H9 (cell line): ENCODE data around the gene PCNX3. TPM values are rescaled to one million over a fixed set of nuclear protein-coding genes. Genes with fewer than 3 reads are reported as not detected.

ENCODE experiments used
- DNase-seq: peaks from one replicate; pipeline ENCODE4 v3.0.0-alpha.2; 2017
- H2AFZ ChIP-seq: one replicate; pipeline ENCODE4 v1.6.1; 2013; ENCODE audit warnings: mild to moderate bottlenecking, low read length, control low read depth, moderate library complexity
- H2AK5ac ChIP-seq: 2 replicates; pipeline ENCODE4 v1.6.1; 2013; ENCODE audit warnings: low read length, control low read depth, mixed read lengths; ENCODE audit not compliant: insufficient read length
- H2BK120ac ChIP-seq: one replicate; pipeline ENCODE4 v1.6.1; 2013; ENCODE audit warnings: low read depth, mild to moderate bottlenecking, low read length, control low read depth, inconsistent platforms; ENCODE audit not compliant: poor library complexity, severe bottlenecking
- H2BK12ac ChIP-seq: 2 replicates; pipeline ENCODE4 v1.6.1; 2013; ENCODE audit warnings: low read length, control low read depth, mixed read lengths, low read depth; ENCODE audit not compliant: insufficient read length
- H2BK15ac ChIP-seq: 2 replicates; pipeline ENCODE4 v1.6.1; 2013; ENCODE audit warnings: low read depth, low read length, control low read depth
- H2BK20ac ChIP-seq: one replicate; pipeline ENCODE4 v1.6.1; 2013; ENCODE audit warnings: low read depth, mild to moderate bottlenecking, low read length, control low read depth, inconsistent platforms; ENCODE audit not compliant: poor library complexity, severe bottlenecking
- H2BK5ac ChIP-seq: 2 replicates; pipeline ENCODE4 v1.6.1; 2013; ENCODE audit warnings: low read length, control low read depth, mixed read lengths; ENCODE audit not compliant: insufficient read length
- H3K14ac ChIP-seq: 2 replicates; pipeline ENCODE4 v1.6.1; 2013; ENCODE audit warnings: low read length, control low read depth; ENCODE audit not compliant: insufficient read depth
- H3K18ac ChIP-seq: 2 replicates; pipeline ENCODE4 v1.6.1; 2013; ENCODE audit warnings: low read depth, mild to moderate bottlenecking, mixed read lengths, low read length, control low read depth; ENCODE audit not compliant: insufficient read length
- H3K23ac ChIP-seq: 2 replicates; pipeline ENCODE4 v1.6.1; 2013; ENCODE audit warnings: low read length, control low read depth, mixed read lengths, low read depth; ENCODE audit not compliant: insufficient read length
- H3K23me2 ChIP-seq: 2 replicates; pipeline ENCODE4 v1.6.1; 2013; ENCODE audit warnings: low read depth, mild to moderate bottlenecking, mixed read lengths, low read length, control low read depth; ENCODE audit not compliant: insufficient read length, poor library complexity, severe bottlenecking
- H3K27ac ChIP-seq: 2 replicates; pipeline ENCODE4 v1.5.1; 2013; ENCODE audit warnings: low read length, control low read depth, mixed read lengths, low read depth; ENCODE audit not compliant: insufficient read length
- H3K27me3 ChIP-seq: 2 replicates; pipeline ENCODE4 v1.6.1; 2013; ENCODE audit warnings: low read length, control low read depth, inconsistent platforms; ENCODE audit not compliant: insufficient read depth
- H3K4ac ChIP-seq: 2 replicates; pipeline ENCODE4 v1.6.1; 2013; ENCODE audit warnings: low read depth, mild to moderate bottlenecking, control low read depth, inconsistent platforms, low read length, moderate library complexity
- H3K4me1 ChIP-seq: 2 replicates; pipeline ENCODE4 v1.6.1; 2013; ENCODE audit warnings: low read length, control low read depth, inconsistent platforms; ENCODE audit not compliant: insufficient read depth
- H3K4me2 ChIP-seq: 2 replicates; pipeline ENCODE4 v1.6.1; 2013; ENCODE audit warnings: low read length, control low read depth, mixed read lengths; ENCODE audit not compliant: insufficient read length, insufficient read depth
- H3K56ac ChIP-seq: 2 replicates; pipeline ENCODE4 v1.6.1; 2013; ENCODE audit warnings: low read depth, mild to moderate bottlenecking, mixed read lengths, low read length, control low read depth; ENCODE audit not compliant: insufficient read length
- H3K79me1 ChIP-seq: 2 replicates; pipeline ENCODE4 v1.6.1; 2013; ENCODE audit warnings: low read depth, mild to moderate bottlenecking, moderate library complexity, low read length, control low read depth, inconsistent platforms; ENCODE audit not compliant: insufficient read depth, poor library complexity, severe bottlenecking
- H3K79me2 ChIP-seq: 2 replicates; pipeline ENCODE4 v1.6.1; 2013; ENCODE audit warnings: low read length, control low read depth, inconsistent platforms; ENCODE audit not compliant: insufficient read depth
- H3K9ac ChIP-seq: 2 replicates; pipeline ENCODE4 v1.6.1; 2013; ENCODE audit warnings: low read length, control low read depth, mixed read lengths; ENCODE audit not compliant: insufficient read length; ENCODE audit errors: extremely low read depth
- H3K9me3 ChIP-seq: one replicate; pipeline ENCODE4 v1.6.1; 2013; ENCODE audit warnings: low read depth, low read length, inconsistent platforms; ENCODE audit not compliant: control insufficient read depth
- H3T11ph ChIP-seq: one replicate; pipeline ENCODE4 v1.6.1; 2013; ENCODE audit warnings: mild to moderate bottlenecking, low read length, control low read depth, inconsistent platforms
- H4K20me1 ChIP-seq: one replicate; pipeline ENCODE4 v1.6.1; 2013; ENCODE audit not compliant: control insufficient read depth, insufficient read length, insufficient read depth
- H4K5ac ChIP-seq: 2 replicates; pipeline ENCODE4 v1.6.1; 2013; ENCODE audit warnings: low read depth, mild to moderate bottlenecking, mixed read lengths, low read length, control low read depth; ENCODE audit not compliant: insufficient read length
- H4K8ac ChIP-seq: replicated peaks from 2 replicates; pipeline ENCODE4 v1.6.1; 2013; ENCODE audit warnings: low read length, control low read depth, mixed read lengths, low read depth; ENCODE audit not compliant: insufficient read length
- H4K91ac ChIP-seq: 2 replicates; pipeline ENCODE4 v1.6.1; 2013; ENCODE audit warnings: low read depth, mild to moderate bottlenecking, moderate library complexity, mixed read lengths, low read length, control low read depth; ENCODE audit not compliant: insufficient read length
- H3K27ac Mint-ChIP-seq, 3 experiments: 2 replicates in 2 of 3; 3 replicates in 1 of 3; pipeline ENCODE4 v1.8.0; 2020 to 2021; ENCODE audit warnings: mixed read lengths in 3 of 3, mild to moderate bottlenecking in 1 of 3, moderate library complexity in 1 of 3
- H3K27me3 Mint-ChIP-seq: 2 replicates; pipeline ENCODE4 v1.8.0; 2021; ENCODE audit warnings: low read depth, mild to moderate bottlenecking, moderate library complexity, mixed read lengths
- H3K36me3 Mint-ChIP-seq, 3 experiments: 2 replicates in 2 of 3; 3 replicates in 1 of 3; pipeline ENCODE4 v1.8.0; 2020 to 2021; ENCODE audit warnings: low read depth in 3 of 3, mixed read lengths in 3 of 3; ENCODE audit not compliant: insufficient read depth in 1 of 3
- H3K4me1 Mint-ChIP-seq, 2 experiments: 2 replicates each; pipeline ENCODE4 v1.8.0; 2020; ENCODE audit warnings: mixed read lengths in 2 of 2
- H3K4me3 Mint-ChIP-seq, 2 experiments: 2 replicates in 1 of 2; 3 replicates in 1 of 2; pipeline ENCODE4 v1.8.0; 2020 to 2021; ENCODE audit warnings: mild to moderate bottlenecking in 2 of 2, mixed read lengths in 2 of 2, moderate library complexity in 1 of 2
- H3K9me3 Mint-ChIP-seq, 2 experiments: 2 replicates in 1 of 2; 3 replicates in 1 of 2; pipeline ENCODE4 v1.8.0; 2020; ENCODE audit warnings: mild to moderate bottlenecking in 2 of 2, mixed read lengths in 2 of 2, moderate library complexity in 1 of 2
- WGBS: extraction: QIAGEN DNeasy Blood & Tissue Kit; methylation state at CpG from one replicate; pipeline ENCODE4 v1.1.7; 2013; ENCODE audit warnings: missing lambda C conversion rate, low lambda C conversion rate, mixed read lengths; ENCODE audit not compliant: insufficient read length; ENCODE audit errors: extremely low coverage; 5-methylcytosine and 5-hydroxymethylcytosine counted together
- total RNA-seq: library from RNA; stranded (reverse); gene quantifications from 2 replicates; pipeline ENCODE4 v1.2.1, GENCODE V29; 2021
- TF ChIP-seq, protein P1 (sequence below): fragments of 200-600 bp; sonication (generic); conservative IDR thresholded peaks from 3 replicates; pipeline ENCODE4 v1.8.0; 2021; ENCODE audit warnings: antibody characterized with exemption, mild to moderate bottlenecking

Gene PCNX3
- total RNA-seq, 1 experiment from 2014 or later, result 50.5 TPM

DNA sequence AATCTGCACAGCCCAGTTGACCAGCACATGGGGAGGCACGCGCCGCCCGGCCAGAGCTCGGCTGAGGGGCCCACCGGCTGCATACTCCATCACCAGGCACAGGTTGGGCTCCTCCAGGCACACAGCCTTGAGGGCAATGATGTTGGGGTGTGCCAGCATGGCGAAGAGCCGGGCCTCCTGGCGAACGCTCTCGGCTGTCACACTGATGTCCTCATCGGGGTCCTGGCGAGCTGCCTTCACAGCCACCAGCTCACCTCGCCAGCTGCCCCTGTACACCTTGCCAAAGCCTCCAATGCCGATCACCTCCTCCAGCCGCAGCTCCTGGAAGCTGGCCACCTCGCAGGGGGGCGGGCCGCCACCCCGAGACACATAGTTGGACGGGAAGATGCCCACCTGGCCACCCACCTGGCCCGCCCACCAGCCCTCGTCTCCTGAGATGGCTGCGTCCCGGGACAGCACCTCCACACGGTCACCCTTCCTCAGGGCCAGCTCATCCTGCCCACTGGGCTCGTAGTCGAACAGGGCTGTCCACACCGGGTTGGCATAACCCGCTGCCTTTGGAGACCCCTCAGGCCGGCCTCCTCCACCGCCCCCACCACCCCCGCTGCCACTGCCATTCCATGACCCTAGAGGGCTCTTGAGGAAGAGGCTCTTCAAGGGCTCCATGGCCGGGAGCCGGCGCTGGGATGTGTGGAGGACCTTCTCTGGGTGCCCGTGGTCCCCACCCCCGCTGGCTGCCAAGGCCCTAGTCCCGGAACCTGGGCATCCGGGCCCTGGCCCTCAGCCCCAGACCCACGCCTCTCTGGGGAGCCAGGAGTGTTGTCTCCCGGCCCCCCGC, 2.3 kb upstream of the PCNX3 start:
- Histone ChIP-seq H2BK5ac (no peak overlapping the region), H3K4me2 (peak overlapping the region; percentile 82), H4K91ac (no peak overlapping the region), H3K79me1 (peaks cover 3% of the 10 kb centered on the region), H3K23me2 (peaks cover 18% of the 10 kb centered on the region), H3K4ac (no peak overlapping the region), H3K4me1 (no peaks in the 10 kb centered on the region; the same call in none of the 2 replicates), H2BK120ac (peak overlapping the region; percentile 53), H3K23ac (no peak overlapping the region), H2AFZ (no peak overlapping the region), H4K5ac (no peak overlapping the region), H2BK15ac (no peak overlapping the region), H3K18ac (peak overlapping the region; percentile 63), H2BK12ac (no peak overlapping the region), H4K8ac (no peak overlapping the region), H3K9ac (no peak overlapping the region), H3T11ph (no peak overlapping the region), H2AK5ac (no peak overlapping the region), H3K79me2 (peaks cover 7% of the 10 kb centered on the region; the same call in 1 of the 2 replicates), H2BK20ac (no peak overlapping the region), H4K20me1 (no peaks in the 10 kb centered on the region), H3K14ac (no peak overlapping the region; the same call in 1 of the 2 replicates), H3K27me3 (no peaks in the 10 kb centered on the region), H3K56ac (no peak overlapping the region), H3K27ac (no peak overlapping the region), H3K9me3 (no peaks in the 10 kb centered on the region)
- H3K27me3 Mint-ChIP-seq, result peaks cover 3% of the 10 kb centered on the region
- TF ChIP-seq, protein P1, sequence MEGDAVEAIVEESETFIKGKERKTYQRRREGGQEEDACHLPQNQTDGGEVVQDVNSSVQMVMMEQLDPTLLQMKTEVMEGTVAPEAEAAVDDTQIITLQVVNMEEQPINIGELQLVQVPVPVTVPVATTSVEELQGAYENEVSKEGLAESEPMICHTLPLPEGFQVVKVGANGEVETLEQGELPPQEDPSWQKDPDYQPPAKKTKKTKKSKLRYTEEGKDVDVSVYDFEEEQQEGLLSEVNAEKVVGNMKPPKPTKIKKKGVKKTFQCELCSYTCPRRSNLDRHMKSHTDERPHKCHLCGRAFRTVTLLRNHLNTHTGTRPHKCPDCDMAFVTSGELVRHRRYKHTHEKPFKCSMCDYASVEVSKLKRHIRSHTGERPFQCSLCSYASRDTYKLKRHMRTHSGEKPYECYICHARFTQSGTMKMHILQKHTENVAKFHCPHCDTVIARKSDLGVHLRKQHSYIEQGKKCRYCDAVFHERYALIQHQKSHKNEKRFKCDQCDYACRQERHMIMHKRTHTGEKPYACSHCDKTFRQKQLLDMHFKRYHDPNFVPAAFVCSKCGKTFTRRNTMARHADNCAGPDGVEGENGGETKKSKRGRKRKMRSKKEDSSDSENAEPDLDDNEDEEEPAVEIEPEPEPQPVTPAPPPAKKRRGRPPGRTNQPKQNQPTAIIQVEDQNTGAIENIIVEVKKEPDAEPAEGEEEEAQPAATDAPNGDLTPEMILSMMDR, result no peak
- peak overlapping the region; percentile 94 to 97 for H3K4me3 Mint-ChIP-seq
- peaks cover 15 to 44% (median 41%) of the 10 kb centered on the region in 3 experiments; a peak in 6 of 7 replicates for H3K36me3 Mint-ChIP-seq
- H3K4me1 Mint-ChIP-seq, result peaks cover 17 to 24% of the 10 kb centered on the region in 2 experiments
- H3K9me3 Mint-ChIP-seq, result no peaks in the 10 kb centered on the region
- WGBS, result no CpG with 5 or more reads among the region's 43 CpGs
- no peak for DNase-seq
- H3K27ac Mint-ChIP-seq, result no peak overlapping the region
